Neuronal stem cell (in vitro differentiated cells): ENCODE results near the gene REG4.

Experiments used
- DNase-seq: peaks from one replicate; pipeline ENCODE4 v3.0.0-alpha.2; 2013; ENCODE audit warnings: low spot score
- H2AFZ ChIP-seq: one replicate; pipeline ENCODE4 v1.6.1; 2013; ENCODE audit warnings: mild to moderate bottlenecking, low read length, inconsistent platforms
- H2AK5ac ChIP-seq: 2 replicates; pipeline ENCODE4 v1.6.1; 2013; ENCODE audit warnings: low read depth, mild to moderate bottlenecking, inconsistent platforms, low read length, moderate library complexity, mixed read lengths
- H2BK120ac ChIP-seq: 2 replicates; pipeline ENCODE4 v1.6.1; 2013; ENCODE audit warnings: low read depth, mild to moderate bottlenecking, inconsistent platforms, low read length, moderate library complexity, mixed read lengths
- H2BK12ac ChIP-seq: one replicate; pipeline ENCODE4 v1.6.1; 2013; ENCODE audit warnings: low read length, inconsistent platforms
- H2BK15ac ChIP-seq: 2 replicates; pipeline ENCODE4 v1.6.1; 2013; ENCODE audit warnings: mild to moderate bottlenecking, low read length, inconsistent platforms, mixed read lengths
- H2BK5ac ChIP-seq: one replicate; pipeline ENCODE4 v1.6.1; 2013; ENCODE audit warnings: inconsistent platforms, mild to moderate bottlenecking, low read length, moderate library complexity
- H3K14ac ChIP-seq: one replicate; pipeline ENCODE4 v1.6.1; 2013; ENCODE audit warnings: low read length, inconsistent platforms
- H3K18ac ChIP-seq: 2 replicates; pipeline ENCODE4 v1.6.1; 2013; ENCODE audit warnings: low read length, inconsistent platforms
- H3K23ac ChIP-seq: 2 replicates; pipeline ENCODE4 v1.6.1; 2013; ENCODE audit warnings: low read depth, mild to moderate bottlenecking, mixed read lengths, low read length, inconsistent platforms; ENCODE audit not compliant: poor library complexity
- H3K27ac ChIP-seq: replicated peaks from 3 replicates; pipeline ENCODE4 v1.5.1; 2013; ENCODE audit warnings: low read length, inconsistent platforms
- H3K27me3 ChIP-seq, 3 experiments: 2 replicates each; pipeline ENCODE4 v1.6.1; 2013; ENCODE audit warnings: low read length in 3 of 3, mild to moderate bottlenecking in 2 of 3, inconsistent platforms in 1 of 3, low read depth in 1 of 3, mixed read lengths in 1 of 3, moderate library complexity in 1 of 3; ENCODE audit not compliant: control insufficient read depth in 3 of 3, insufficient read depth in 3 of 3
- H3K36me3 ChIP-seq, 2 donors: replicated peaks in 1 of 2; 2 replicates each; pipeline ENCODE4 v1.6.1; 2013; ENCODE audit warnings: low read length in 2 of 2; ENCODE audit not compliant: control insufficient read depth in 2 of 2, insufficient read depth in 2 of 2
- H3K4ac ChIP-seq: 2 replicates; pipeline ENCODE4 v1.6.1; 2013; ENCODE audit warnings: inconsistent platforms, mild to moderate bottlenecking, low read length, moderate library complexity
- H3K4me1 ChIP-seq, 2 donors: 1 replicate in 1 of 2; 2 replicates in 1 of 2; pipeline ENCODE4 v1.6.1; 2013; ENCODE audit warnings: low read length in 2 of 2, low read depth in 1 of 2; ENCODE audit not compliant: control insufficient read depth in 2 of 2, insufficient read depth in 1 of 2
- H3K4me2 ChIP-seq: one replicate; pipeline ENCODE4 v1.6.1; 2013; ENCODE audit warnings: mild to moderate bottlenecking, low read length, inconsistent platforms; ENCODE audit not compliant: insufficient read depth, poor library complexity, severe bottlenecking
- H3K4me3 ChIP-seq, 2 donors: 2 replicates each; pipeline ENCODE4 v1.5.1; 2013; ENCODE audit warnings: low read length in 2 of 2, mild to moderate bottlenecking in 2 of 2, inconsistent platforms in 1 of 2, moderate library complexity in 1 of 2
- H3K79me1 ChIP-seq: one replicate; pipeline ENCODE4 v1.6.1; 2013; ENCODE audit warnings: low read depth, mild to moderate bottlenecking, inconsistent platforms, low read length, moderate library complexity
- H3K9ac ChIP-seq: one replicate; pipeline ENCODE4 v1.6.1; 2013; ENCODE audit warnings: mild to moderate bottlenecking, low read depth, low read length, inconsistent platforms; ENCODE audit not compliant: poor library complexity
- H3K9me3 ChIP-seq, 2 donors: replicated peaks in 1 of 2; 2 replicates each; pipeline versions ENCODE3 to v1.6.1; 2013; ENCODE audit warnings: low read length in 2 of 2, mild to moderate bottlenecking in 2 of 2, inconsistent platforms in 1 of 2, low read depth in 1 of 2, mixed read lengths in 1 of 2, moderate library complexity in 1 of 2; ENCODE audit not compliant: control insufficient read depth in 2 of 2, insufficient read depth in 1 of 2
- H4K8ac ChIP-seq: one replicate; pipeline ENCODE4 v1.6.1; 2013; ENCODE audit warnings: low read depth, mild to moderate bottlenecking, inconsistent platforms, low read length, moderate library complexity
- H4K91ac ChIP-seq: one replicate; pipeline ENCODE4 v1.6.1; 2013; ENCODE audit warnings: low read length, low read depth, mild to moderate bottlenecking, inconsistent platforms; ENCODE audit not compliant: poor library complexity
- WGBS, 2 donors: extraction: QIAGEN DNeasy Blood & Tissue Kit; methylation state at CpG; one replicate each; pipeline ENCODE4 v1.1.7; 2013; ENCODE audit warnings: missing lambda C conversion rate in 2 of 2, mixed read lengths in 1 of 2; ENCODE audit not compliant: insufficient read length in 2 of 2, insufficient replicate concordance in 1 of 2; ENCODE audit errors: extremely low coverage in 2 of 2; 5-methylcytosine and 5-hydroxymethylcytosine counted together

The REG4 gene

DNA sequence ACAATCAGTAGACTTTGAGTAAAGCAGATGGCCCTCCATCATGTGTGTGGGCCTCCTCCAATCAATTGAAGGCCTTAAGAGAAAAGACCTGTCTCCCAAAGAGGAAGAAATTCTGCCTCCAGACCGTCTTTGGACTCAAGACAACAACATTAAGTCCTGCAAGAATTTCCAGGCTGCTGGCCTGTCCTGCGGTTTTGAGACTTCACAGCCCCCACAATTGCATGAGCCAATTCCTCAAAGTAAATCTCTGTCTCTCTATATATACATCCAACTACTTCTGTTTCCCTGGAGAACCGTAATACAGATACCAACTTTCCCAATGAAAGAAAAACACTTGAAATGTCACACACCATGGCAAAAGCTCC lies 16.4 kb downstream of the REG4 start:
- no peak overlapping the region for H3K27ac ChIP-seq

DNA sequence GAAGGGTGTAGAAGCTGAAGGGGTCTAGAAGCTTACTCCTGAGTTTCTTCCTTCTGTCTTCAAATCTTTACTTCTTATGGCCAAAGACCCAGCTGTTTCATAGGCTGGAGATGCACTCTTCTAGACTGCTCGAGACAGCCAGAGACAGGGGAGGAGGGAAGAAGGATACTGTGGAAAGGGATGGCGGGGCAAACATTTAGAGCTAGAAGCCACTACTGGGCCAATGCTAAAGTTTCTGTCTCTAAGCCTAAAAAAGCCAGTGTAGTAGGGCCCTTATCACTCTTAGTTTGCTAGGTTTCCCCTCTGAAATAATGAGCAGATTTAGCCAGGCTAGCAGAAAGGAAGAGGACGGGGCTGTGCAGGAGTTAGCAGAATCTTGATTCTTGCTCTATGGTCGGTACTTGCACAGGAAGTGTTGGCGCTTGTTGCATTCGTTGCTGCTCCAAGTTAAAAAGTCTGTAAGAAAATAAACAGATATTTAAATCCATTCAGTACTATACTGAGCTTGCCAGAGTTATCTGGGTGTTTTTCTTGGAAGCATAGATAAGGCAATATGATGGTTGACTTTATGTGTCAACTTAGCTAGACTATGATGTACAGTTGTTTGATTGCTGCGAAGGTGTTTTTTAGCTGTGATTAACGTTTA lies 16.9 kb downstream of the REG4 start:
- WGBS, 2 donors: no CpG with 5 or more reads among the region's 8 CpGs
- H3K4me1 ChIP-seq: peaks cover 0 to 13% of the 10 kb centered on the region in 2 donors

More for the DNA sequence above, 16.4 kb downstream of the REG4 start:
- DNase-seq: no peak
- Histone ChIP-seq H3K18ac (no peak overlapping the region), H3K4me1 (peaks cover 0 to 13% of the 10 kb centered on the region in 2 donors), H3K27me3 (peaks cover 0 to 14% (median 0%) of the 10 kb centered on the region in 3 experiments), H2BK5ac (no peak overlapping the region), H3K36me3 (no peaks in the 10 kb centered on the region), H3K9me3 (no peaks in the 10 kb centered on the region), H2AK5ac (no peak overlapping the region), H3K23ac (no peak overlapping the region), H3K4me3 (no peak overlapping the region), H2BK12ac (no peak overlapping the region), H3K4ac (no peak overlapping the region), H4K8ac (no peak overlapping the region), H2BK15ac (no peak overlapping the region), H3K14ac (no peak overlapping the region), H2AFZ (no peak overlapping the region), H3K4me2 (no peak overlapping the region), H2BK120ac (no peak overlapping the region), H3K9ac (no peak overlapping the region), H4K91ac (no peak overlapping the region), H3K79me1 (no peaks in the 10 kb centered on the region)
- no CpG with 5 or more reads among the region's 3 CpGs for WGBS, 2 donors

DNA sequence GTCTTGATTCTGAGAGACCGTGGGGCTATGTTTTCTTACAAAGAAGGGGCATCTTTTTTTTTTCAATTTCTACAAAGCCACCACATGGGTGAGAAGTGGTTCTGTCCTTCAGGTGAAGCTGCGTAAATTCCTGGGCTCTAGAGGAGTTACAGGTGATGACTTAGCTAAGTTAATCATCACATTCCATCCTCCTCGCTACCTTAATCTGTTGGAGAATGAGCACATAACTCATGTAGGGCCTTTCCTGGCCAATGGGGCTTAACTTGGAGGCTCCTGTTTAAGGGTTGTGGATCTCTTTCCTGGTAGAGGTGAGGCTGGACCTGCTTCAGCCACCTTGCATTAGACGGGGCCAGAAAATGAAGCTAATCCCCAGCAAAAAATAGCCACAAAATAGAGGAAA lies 19.9 kb downstream of the REG4 start:
- H3K4me3 ChIP-seq: no peak overlapping the region
- H3K9me3 ChIP-seq: no peaks in the 10 kb centered on the region
- H3K27ac ChIP-seq: no peak overlapping the region
- peaks cover 0 to 8% of the 10 kb centered on the region in 2 donors for H3K4me1 ChIP-seq
- H2BK15ac ChIP-seq: no peak overlapping the region
- no peak overlapping the region for H2AK5ac ChIP-seq
- no peak for DNase-seq
- no peak overlapping the region for H3K23ac ChIP-seq
- H3K27me3 ChIP-seq: peaks cover 0 to 7% (median 0%) of the 10 kb centered on the region in 3 experiments
- H3K79me1 ChIP-seq: no peaks in the 10 kb centered on the region
- no CpG with 5 or more reads among the region's 4 CpGs for WGBS, 2 donors
- no peak overlapping the region for H2BK12ac ChIP-seq
- no peak overlapping the region for H2BK5ac ChIP-seq
- H3K4ac ChIP-seq: no peak overlapping the region
- H3K4me2 ChIP-seq: no peak overlapping the region
- H3K14ac ChIP-seq: no peak overlapping the region
- no peaks in the 10 kb centered on the region for H3K36me3 ChIP-seq
- no peak overlapping the region for H4K8ac ChIP-seq
- H2BK120ac ChIP-seq: no peak overlapping the region
- H3K9ac ChIP-seq: no peak overlapping the region
- peak overlapping the region; percentile 27 for H2AFZ ChIP-seq
- H4K91ac ChIP-seq: no peak overlapping the region
- no peak overlapping the region for H3K18ac ChIP-seq

More for the DNA sequence above, 16.9 kb downstream of the REG4 start:
- Histone ChIP-seq H3K9ac (no peak overlapping the region), H4K91ac (no peak overlapping the region), H3K4me3 (no peak overlapping the region), H2BK5ac (no peak overlapping the region), H3K4ac (no peak overlapping the region), H3K14ac (no peak overlapping the region), H3K23ac (no peak overlapping the region), H3K27ac (no peak overlapping the region), H3K27me3 (peaks cover 0 to 11% (median 0%) of the 10 kb centered on the region in 3 experiments), H2AFZ (no peak overlapping the region), H3K36me3 (no peaks in the 10 kb centered on the region), H3K9me3 (no peaks in the 10 kb centered on the region), H3K4me2 (no peak overlapping the region), H2BK120ac (no peak overlapping the region), H3K18ac (no peak overlapping the region), H4K8ac (no peak overlapping the region), H2AK5ac (no peak overlapping the region), H3K79me1 (no peaks in the 10 kb centered on the region), H2BK15ac (no peak overlapping the region), H2BK12ac (no peak overlapping the region)
- DNase-seq: no peak

DNA sequence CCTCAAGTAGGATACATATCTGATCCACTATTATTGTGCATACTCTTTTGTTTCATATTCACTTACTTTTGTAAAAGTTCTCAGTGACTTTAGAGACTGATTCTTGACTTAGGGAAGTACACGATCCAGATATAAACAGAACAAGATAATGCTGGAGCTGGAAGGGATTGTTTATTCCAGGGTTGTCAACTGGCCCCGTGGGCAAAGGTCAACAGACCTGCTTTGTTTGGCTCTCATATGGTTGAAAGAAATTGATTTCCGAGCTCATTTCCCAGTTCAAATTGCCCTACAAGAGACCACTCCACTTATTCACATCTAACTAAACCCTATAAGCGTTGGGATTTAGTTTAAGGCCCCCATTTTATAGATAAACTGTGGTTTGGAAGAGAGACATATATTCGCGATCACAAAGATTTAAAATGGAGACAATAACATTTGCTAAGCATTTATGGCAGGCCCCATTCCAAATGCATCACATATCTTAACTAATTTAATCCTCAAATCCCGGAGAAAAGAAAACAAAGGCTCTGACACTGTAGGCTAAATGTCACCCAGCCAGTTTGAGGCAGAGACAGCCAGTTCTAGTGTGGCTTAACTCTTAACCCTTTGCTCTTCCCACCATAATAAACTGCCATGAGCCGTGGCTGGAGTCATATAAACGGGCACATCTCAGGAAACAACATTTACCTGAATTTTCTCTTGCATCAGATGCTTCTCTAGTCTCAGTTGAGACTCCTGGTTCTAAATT lies 20.6 kb downstream of the REG4 start:
- no CpG with 5 or more reads among the region's 9 CpGs for WGBS, 2 donors
- H2BK15ac ChIP-seq: no peak overlapping the region
- no peak overlapping the region for H2BK5ac ChIP-seq
- H2BK120ac ChIP-seq: no peak overlapping the region
- peak overlapping the region; percentile 27 for H2AFZ ChIP-seq
- H3K4me2 ChIP-seq: no peak overlapping the region
- no peaks in the 10 kb centered on the region for H3K36me3 ChIP-seq
- H3K4ac ChIP-seq: no peak overlapping the region
- H3K18ac ChIP-seq: no peak overlapping the region
- H3K14ac ChIP-seq: no peak overlapping the region
- H2BK12ac ChIP-seq: no peak overlapping the region
- H3K23ac ChIP-seq: no peak overlapping the region
- no peak for DNase-seq
- H2AK5ac ChIP-seq: no peak overlapping the region
- H3K4me1 ChIP-seq: peaks cover 0 to 9% of the 10 kb centered on the region in 2 donors
- peaks cover 0 to 7% (median 0%) of the 10 kb centered on the region in 3 experiments for H3K27me3 ChIP-seq
- H3K4me3 ChIP-seq: no peak overlapping the region
- no peak overlapping the region for H3K27ac ChIP-seq
- no peak overlapping the region for H3K9ac ChIP-seq
- H3K79me1 ChIP-seq: no peaks in the 10 kb centered on the region
- H4K8ac ChIP-seq: no peak overlapping the region
- no peak overlapping the region for H4K91ac ChIP-seq
- no peaks in the 10 kb centered on the region for H3K9me3 ChIP-seq
